CD4-positive, alpha-beta T cell treated with Interleukin-10 for 1 hour (primary cell): Measurements from ENCODE around the gene ZNF107.
"Not testable (repeated sequence)": the region's sequence is repeated elsewhere in the genome, so short reads cannot be mapped to it uniquely, and the experiment has no call there.

Source experiments
- DNase-seq: peaks from one replicate; pipeline ENCODE4 v3.0.0-alpha.2; 2020

Gene ZNF107

DNA sequence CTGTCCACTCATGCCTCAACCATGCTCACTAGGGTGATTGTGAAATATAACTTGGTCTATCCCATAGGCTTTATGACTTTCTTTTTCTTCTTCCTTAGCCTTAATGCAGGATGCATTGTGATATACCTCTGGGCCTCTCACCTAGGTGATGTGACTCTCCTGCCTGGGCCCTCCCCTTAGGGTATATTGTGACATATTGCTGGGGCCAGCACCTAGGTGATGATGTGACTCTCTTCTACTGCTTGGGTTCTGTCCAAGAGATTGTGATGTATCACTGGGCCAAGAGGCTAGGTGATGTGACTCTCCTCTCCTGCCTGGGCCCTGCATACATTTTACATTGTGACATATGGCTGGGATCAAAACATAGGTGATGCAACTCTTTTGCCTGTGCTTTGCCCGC, 14.7 kb upstream of the ZNF107 start:
- DNase-seq, result no peak

DNA sequence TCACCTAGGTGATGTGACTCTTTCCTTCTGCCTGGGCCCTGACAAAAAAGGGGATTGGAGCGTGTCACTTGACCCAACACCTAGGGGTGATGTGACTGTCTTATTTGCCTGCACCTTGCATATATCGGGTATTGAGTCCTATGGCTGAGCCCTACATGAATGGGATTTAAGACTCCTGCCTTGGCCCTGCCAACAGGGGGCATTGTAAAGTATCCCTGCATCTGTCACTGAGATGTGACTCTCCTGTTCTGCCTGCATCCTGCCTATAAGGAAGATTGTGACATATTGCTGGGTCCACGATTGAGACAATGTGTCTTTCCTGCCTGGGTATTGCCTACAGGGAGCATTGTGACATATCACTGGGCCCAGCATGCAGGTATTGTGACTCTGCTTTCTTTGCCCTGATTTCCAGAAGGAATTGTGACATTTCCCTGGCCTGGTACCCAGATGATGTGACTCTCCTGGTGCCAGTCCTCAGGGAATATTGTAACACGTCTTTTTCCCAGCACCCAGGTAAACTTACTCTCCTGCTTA, 14.2 kb upstream of the ZNF107 start:
- no peak for DNase-seq

DNA sequence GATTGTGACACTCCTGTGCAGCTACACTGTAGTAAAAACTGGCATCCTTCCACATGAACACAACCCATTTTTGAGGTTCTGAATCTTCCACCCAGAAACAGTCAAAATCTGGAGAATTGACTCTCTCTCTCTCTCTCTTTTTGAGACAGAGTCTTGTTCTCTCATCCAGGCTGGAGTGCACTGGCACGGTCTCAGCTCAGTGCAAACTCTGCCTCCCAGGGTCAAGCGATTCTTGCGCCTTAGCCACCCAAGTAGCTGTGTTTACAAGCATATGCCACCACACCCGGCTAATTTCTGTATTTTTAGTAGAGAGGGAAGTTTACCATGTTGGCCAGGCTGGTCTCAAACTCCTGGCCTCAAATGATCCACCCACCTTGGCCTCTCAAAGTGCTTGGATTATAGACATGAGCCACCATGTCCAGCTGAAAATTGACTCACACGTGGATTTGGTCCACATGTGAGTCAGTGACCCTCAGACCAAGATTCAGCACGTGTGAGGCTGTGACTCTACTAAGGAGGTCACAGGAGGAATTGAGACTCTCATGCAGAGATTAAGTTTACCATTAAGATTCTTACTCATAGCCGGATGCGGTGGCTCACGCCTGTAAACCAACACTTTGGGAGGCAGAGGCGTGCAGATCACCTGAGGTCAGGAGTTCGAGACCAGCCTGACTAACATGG, 12.1 kb upstream of the ZNF107 start:
- DNase-seq, result no peak

GRCh38 chr7:64654796-64655548, 11.0 kb upstream of the ZNF107 start:
- no peak for DNase-seq

DNA sequence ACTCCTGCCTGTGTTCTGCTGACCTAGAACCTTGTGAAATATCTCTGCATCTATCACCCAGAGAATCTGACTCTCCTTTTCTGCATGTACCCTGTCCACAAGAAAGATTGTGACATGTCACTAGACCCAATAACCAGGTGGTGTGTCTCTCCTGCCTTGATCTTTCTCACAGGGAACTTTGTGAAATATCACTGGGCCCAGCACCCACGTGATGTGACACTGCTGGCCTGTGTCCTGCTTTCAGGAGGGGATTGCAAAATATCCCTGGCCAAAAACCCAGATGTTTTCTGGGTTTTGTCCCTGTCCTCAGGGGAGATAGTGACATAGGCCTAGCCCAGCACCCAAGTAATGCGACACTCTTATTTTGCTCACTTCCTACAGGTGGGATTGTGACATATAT, 10.1 kb upstream of the ZNF107 start:
- DNase-seq, result no peak

DNA sequence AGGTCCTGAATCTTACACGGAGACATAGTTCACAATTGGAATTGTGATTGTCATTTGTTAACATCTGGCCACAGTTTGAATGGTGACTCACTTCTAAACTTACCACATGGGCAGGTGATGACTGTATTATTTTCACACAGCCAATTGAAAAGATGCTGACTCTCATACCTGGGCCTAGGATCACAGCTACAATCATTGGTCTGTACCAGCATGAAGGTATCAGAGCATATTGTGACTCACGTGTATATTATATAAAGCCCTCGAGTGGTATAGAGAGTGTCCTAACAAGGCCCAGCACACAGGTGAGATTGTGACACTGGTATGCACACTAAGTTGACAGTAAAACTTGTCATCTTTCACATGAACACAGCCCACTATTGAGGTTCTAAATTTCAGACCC, 9.4 kb upstream of the ZNF107 start:
- DNase-seq, result no peak

DNA sequence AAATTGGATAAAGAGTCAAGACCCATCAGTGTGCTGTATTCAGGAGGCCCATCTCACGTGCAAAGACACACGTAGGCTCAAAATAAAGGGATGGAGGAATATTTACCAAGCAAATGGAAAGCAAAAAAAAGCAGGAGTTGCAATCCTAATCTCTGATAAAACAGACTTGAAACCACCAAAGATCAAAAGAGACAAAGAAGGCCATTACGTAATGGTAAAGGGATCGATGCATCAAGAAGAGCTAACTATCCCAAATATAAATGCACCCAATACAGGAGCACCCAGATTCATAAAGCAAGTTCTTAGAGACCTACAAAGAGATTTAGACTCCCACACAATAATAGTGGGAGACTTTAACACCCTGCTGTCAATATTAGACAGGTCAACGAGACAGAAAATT, 3.8 kb upstream of the ZNF107 start:
- not testable (repeated sequence) for DNase-seq

GRCh38 chr7:64666663-64667050, 724 bp downstream of the ZNF107 start:
- peak; percentile 21 for DNase-seq

DNA sequence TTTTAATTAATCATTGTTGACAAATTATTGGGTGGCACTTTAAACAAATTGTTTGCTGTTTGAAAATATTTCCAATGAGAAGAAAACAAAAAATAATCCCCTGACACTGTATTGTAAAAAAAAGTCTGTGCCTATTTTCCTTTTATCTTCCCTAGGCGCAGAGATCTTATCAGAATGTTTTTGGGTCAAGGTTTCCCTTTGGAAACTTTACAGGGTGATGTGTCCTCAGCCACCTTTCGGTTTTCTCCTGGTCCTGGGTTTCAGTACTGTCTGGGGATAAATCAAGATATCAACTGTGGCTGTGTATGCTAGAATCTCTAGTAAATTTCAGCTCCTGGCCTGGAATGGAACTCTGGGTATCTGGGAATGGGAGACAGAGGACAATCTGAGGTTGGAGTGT, 1.4 kb downstream of the ZNF107 start:
- DNase-seq, result no peak

DNA sequence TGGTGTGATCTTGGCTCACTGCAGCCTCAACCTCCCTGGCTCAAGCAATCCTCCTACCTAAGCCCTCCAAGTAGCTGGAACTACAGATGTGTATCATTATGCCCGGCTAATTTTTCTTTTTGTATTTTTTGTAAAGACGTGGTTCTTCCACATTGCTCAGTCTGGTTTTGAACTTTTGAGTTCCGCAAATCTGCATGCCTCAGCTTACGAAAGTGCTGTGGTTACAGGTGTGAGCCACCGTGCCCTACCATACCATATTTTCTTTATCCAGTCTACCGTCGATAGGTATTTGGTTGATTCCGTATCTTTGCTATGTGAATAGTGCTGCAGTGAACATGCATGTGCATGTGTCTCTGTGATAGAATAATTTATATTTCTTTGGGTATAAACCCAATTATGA, 6.5 kb downstream of the ZNF107 start:
- DNase-seq, result no peak

GRCh38 chr7:64685091-64685490, 19.2 kb downstream of the ZNF107 start:
- no peak for DNase-seq

- DNase-seq, result no peak
Observed at GRCh38 chr7:64685741-64686140, 19.8 kb downstream of the ZNF107 start.

DNA sequence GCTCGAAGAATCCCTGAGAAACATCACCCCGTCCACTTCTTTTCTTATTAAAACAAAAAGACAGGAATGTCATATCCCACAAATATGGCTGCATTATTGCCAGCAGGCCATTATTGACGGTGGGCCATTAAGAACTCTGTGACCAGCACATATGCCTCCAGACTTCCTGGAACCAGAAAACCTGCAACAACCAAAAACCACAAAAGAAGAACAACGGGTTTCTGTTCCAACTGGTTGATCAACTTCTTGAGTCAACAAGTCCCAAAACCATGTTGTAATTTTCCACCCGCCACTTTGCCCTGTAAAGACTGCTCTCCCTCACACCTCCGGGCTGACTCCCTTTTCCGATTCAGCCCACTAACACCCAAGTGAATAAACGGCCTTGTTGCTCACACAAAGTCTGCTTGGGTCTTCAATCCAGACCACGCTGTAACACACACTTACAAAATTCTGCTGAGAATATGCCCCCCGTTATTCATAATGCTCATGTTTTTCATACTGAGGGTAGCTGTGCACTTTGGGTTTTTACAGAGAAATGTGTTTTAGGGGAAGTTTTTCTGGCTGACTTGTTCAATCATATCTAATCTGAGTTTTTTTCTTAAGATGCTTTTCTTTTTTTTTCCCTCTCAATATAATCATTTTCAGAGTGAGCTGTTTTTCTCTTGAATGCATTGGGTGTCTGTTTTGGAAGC, 20.7 kb downstream of the ZNF107 start:
- DNase-seq, result no peak

GRCh38 chr7:64687249-64687648, 21.3 kb downstream of the ZNF107 start:
- no peak for DNase-seq

GRCh38 chr7:64688988-64689387, 23.1 kb downstream of the ZNF107 start:
- no peak for DNase-seq

- no peak for DNase-seq
Observed at GRCh38 chr7:64691831-64692230, 25.9 kb downstream of the ZNF107 start.

DNA sequence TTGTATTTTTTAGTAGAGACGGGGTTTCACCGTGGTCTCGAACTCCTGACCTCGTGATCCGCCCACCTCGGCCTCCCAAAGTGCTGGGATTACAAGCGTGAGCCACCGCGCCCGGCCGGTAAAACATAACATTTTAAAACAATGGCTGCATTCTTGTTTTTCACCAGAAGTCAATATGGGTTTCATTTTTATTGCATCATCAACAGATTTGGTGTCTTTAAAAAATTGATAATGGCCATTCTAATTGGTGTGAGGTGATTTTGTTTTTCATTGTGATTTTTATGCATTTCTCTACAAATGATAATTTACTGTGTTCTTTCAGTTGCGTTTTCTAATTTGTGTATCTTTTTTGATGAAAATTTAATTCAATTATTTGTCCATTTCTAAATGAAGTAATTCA, 31.9 kb downstream of the ZNF107 start:
- not testable (repeated sequence) for DNase-seq

GRCh38 chr7:64706625-64707292, 40.8 kb downstream of the ZNF107 start:
- DNase-seq, result no peak

GRCh38 chr7:64717896-64718295, 52.0 kb downstream of the ZNF107 start:
- not testable (repeated sequence) for DNase-seq

- no peak for DNase-seq
Observed at GRCh38 chr7:64729089-64729848, 63.3 kb downstream of the ZNF107 start.

DNA sequence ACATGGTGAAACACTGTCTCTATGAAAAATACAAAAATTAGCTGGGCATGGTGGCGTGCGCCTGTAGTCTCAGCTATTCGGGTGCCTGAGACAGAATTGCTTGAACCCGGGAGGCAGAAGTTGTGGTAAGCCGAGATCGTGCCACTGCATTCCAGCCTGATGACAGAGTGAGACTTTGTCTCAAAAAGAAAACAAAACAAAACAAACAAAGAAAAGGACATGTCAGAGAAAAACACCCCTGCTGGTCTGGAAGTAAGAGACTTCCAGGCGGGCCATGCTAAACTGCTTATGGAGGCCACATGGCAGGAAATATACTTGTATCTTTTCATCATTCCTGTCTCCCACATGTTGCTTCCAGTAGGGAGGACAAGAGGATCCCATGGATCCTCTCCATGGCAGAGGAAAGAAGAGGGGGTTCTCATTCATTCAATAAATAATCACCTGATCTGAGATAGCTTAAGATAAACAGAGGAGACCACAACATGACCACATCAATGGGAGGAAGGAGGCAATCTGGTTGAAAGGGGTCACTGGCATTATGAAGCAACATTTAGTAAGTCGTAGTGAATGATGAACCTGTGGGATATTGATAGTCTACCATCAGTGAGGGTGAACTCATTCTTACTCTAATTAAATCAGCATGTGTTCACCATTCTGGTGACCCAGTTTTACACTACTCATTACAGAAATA, 67.8 kb downstream of the ZNF107 start:
- no peak for DNase-seq

- no peak for DNase-seq
Observed at GRCh38 chr7:64736575-64736974, 70.6 kb downstream of the ZNF107 start.
